AG09309 (cell line): ENCODE measurements around the gene TNFSF10.

Source experiments
- DNase-seq: peaks from one replicate; pipeline ENCODE4 v3.0.0-alpha.2; 2010; ENCODE audit warnings: low read depth
- H3K4me3 ChIP-seq: 2 replicates; pipeline ENCODE4 v1.5.1; 2011; ENCODE audit warnings: mild to moderate bottlenecking, low read depth, low read length, moderate library complexity; ENCODE audit not compliant: control insufficient read depth
- CTCF ChIP-seq: IDR thresholded peaks from 2 replicates; pipeline ENCODE4 v1.5.1; 2011; ENCODE audit warnings: mild to moderate bottlenecking, low read depth, low read length, inconsistent platforms; ENCODE audit not compliant: insufficient read depth, control insufficient read depth; ENCODE audit errors: missing control alignments

TNFSF10 gene

GRCh38 chr3:172538368-172539151 lies 15.3 kb upstream of the TNFSF10 start:
- H3K4me3 ChIP-seq: no peak overlapping the region
- TF ChIP-seq CTCF: no peak
- DNase-seq: no peak

DNA sequence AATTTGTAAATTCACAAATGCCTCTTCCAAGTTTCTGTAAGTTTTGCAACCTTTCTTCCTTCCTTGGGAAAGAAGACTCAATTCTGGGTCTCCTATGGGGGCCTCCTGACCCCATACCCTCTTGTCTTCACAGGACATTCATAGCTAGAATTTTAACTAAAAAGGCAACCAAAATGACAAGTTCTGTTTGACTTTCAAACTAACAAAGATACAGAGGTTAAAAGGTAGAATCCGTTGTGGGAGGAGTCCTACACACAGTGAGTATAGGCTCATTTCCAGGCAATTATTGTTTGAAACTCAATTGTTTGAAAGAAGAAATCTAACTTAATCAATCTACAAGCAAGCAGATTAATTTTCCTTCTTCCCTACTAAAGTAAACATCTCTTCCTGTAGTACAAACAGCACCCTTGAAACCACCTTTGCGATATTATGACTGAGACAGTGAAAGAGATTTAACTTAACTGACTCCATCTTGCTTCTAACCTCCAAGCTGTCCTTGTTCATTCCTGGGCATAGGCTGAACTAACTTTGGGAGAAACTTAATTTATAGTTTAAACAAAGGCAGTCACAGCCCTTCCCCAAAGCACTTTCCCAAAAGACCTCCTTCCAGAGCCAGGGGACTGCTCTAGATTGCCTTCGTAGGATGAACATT lies 14.4 kb upstream of the TNFSF10 start:
- H3K4me3 ChIP-seq: no peak overlapping the region
- DNase-seq: no peak
- TF ChIP-seq CTCF: no peak

DNA sequence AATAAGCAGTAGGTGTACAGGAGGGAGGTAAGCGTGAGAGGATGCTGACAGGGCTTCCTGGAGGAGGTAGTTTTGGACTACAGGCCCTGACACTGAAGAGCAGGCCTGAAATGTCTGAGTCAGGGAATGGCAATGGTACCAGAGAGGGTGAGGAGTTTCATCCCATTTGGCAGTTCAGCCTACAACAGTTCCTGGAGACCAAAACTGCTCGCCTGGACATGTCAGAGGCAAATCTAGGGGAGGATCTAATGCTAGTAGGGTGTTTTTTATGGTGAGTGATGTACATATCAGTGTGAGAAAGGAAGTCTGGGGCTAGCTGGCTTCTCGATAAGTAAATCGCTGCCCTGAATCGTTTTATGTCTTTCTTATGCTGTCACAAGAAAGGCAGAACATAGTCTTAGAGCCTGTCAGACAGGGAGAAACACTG lies 13.8 kb upstream of the TNFSF10 start:
- DNase-seq: no peak
- TF ChIP-seq CTCF: no peak
- no peak overlapping the region for H3K4me3 ChIP-seq

DNA sequence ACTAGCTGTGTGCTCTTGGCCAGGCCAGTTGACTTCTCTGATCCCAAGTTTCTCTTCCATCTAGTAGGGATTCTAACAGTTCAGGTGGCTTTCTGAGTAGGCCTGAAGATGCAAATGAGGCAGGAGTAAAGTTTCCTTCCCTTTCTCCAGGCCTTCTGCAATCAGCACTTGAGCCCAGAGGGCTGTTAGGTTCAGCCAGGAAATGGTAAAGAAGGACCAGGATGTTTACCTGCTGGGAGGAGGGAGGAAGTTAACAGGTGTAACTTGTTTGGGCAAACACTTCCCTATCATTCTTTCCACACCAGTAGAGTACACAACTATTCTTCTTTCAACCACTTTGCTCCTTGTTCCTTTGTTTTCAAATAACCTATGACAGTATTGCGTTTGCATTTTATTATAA lies 13.3 kb upstream of the TNFSF10 start:
- no peak for DNase-seq
- H3K4me3 ChIP-seq: no peak overlapping the region
- no peak for TF ChIP-seq CTCF

- TF ChIP-seq CTCF: no peak
- H3K4me3 ChIP-seq: no peak overlapping the region
- DNase-seq: no peak
Observed at GRCh38 chr3:172530566-172530965, 7.3 kb upstream of the TNFSF10 start.

- no peak for TF ChIP-seq CTCF
- DNase-seq: no peak
- H3K4me3 ChIP-seq: no peak overlapping the region
Observed at GRCh38 chr3:172530101-172530561, 6.9 kb upstream of the TNFSF10 start.
